H1 (cell line): ENCODE measurements around the gene FGF4.

ENCODE experiments used
- CTCF ChIP-seq, 3 experiments: IDR thresholded peaks; 1 replicate in 2 of 3; 2 replicates in 1 of 3; pipeline versions ENCODE4 v1.5.1 to v1.6.1; 2011; ENCODE audit warnings: low read length in 3 of 3, mild to moderate bottlenecking in 3 of 3, inconsistent platforms in 2 of 3, low read depth in 1 of 3, moderate library complexity in 1 of 3; ENCODE audit not compliant: insufficient read depth in 1 of 3; ENCODE audit errors: control extremely low read depth in 1 of 3
- EZH2 ChIP-seq: fragments of 200-600 bp; sonication (generic); IDR thresholded peaks from 2 replicates; pipeline ENCODE4 v1.7.1; 2012; ENCODE audit warnings: low read depth, mild to moderate bottlenecking, moderate library complexity, low read length, inconsistent platforms; ENCODE audit not compliant: severe bottlenecking
- GTF2F1 ChIP-seq: IDR thresholded peaks from 2 replicates; pipeline ENCODE4 v1.6.1; 2012; ENCODE audit warnings: low read depth, low read length, improper control_type of control experiment, borderline replicate concordance
- JUND ChIP-seq: IDR thresholded peaks from 2 replicates; pipeline ENCODE4 v1.6.1; 2011; ENCODE audit warnings: mild to moderate bottlenecking, improper control_type of control experiment, low read length
- MAX ChIP-seq: IDR thresholded peaks from 2 replicates; pipeline ENCODE4 v1.6.1; 2012; ENCODE audit warnings: inconsistent platforms
- POLR2AphosphoS5 ChIP-seq: IDR thresholded peaks from 2 replicates; pipeline ENCODE4 v1.6.1; 2011; ENCODE audit warnings: low read depth, low read length
- SIX5 ChIP-seq: IDR thresholded peaks from 2 replicates; pipeline ENCODE4 v1.6.1; 2011; ENCODE audit warnings: mild to moderate bottlenecking, low read depth, low read length
- SUZ12 ChIP-seq: fragments of 200-600 bp; sonication (generic); IDR thresholded peaks from 2 replicates; pipeline ENCODE4 v1.6.1; 2012; ENCODE audit warnings: mild to moderate bottlenecking, inconsistent platforms, low read length, moderate library complexity, mixed read lengths
- TAF1 ChIP-seq: IDR thresholded peaks from 2 replicates; pipeline ENCODE4 v1.6.1; 2011; ENCODE audit warnings: mild to moderate bottlenecking, low read depth, low read length
- TEAD4 ChIP-seq: IDR thresholded peaks from 2 replicates; pipeline ENCODE4 v1.6.1; 2012; ENCODE audit warnings: low read depth, low read length, inconsistent platforms, mixed read lengths
- TF ChIP-seq, protein P1 (sequence below): IDR thresholded peaks from 2 replicates; pipeline ENCODE4 v1.6.1; 2012; ENCODE audit warnings: inconsistent platforms

- TF ChIP-seq POLR2AphosphoS5, result no peak
- TF ChIP-seq, protein P1, sequence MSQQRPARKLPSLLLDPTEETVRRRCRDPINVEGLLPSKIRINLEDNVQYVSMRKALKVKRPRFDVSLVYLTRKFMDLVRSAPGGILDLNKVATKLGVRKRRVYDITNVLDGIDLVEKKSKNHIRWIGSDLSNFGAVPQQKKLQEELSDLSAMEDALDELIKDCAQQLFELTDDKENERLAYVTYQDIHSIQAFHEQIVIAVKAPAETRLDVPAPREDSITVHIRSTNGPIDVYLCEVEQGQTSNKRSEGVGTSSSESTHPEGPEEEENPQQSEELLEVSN, result no peak
- TF ChIP-seq SUZ12, result no peak
- TF ChIP-seq EZH2, result no peak
- no peak for TF ChIP-seq TAF1
- no peak for TF ChIP-seq CTCF (IDR thresholded peaks at IDR 0.05; ENCODE audit: control extremely low read depth in 1 of 3, insufficient read depth in 1 of 3, low read depth in 1 of 3, low read length in 3 of 3)
- no peak for TF ChIP-seq GTF2F1
- TF ChIP-seq TEAD4, result no peak
- TF ChIP-seq MAX, result no peak
- no peak for TF ChIP-seq SIX5
- TF ChIP-seq JUND, result no peak
These were observed 27.4 kb upstream of the FGF4 start for GRCh38 chr11:69802590-69802989.
